Hippocampal formation (tissue), 2 donors: ENCODE measurements around the gene ELOA.
"Not testable (repeated sequence)": the region's sequence is repeated elsewhere in the genome, so short reads cannot be mapped to it uniquely, and the experiment has no call there.

Source experiments
- DNase-seq, 2 donors: peaks; one replicate each; lab custom pipeline; 2025; lab: John Stamatoyannopoulos, UW

ELOA gene

GRCh38 chr1:23784846-23785245 is 41.6 kb downstream of the ELOA start:
- no peak for DNase-seq

- DNase-seq: no peak
Measured at GRCh38 chr1:23787701-23788100, 44.4 kb downstream of the ELOA start.

GRCh38 chr1:23788695-23789094 is 45.4 kb downstream of the ELOA start:
- no peak for DNase-seq

DNA sequence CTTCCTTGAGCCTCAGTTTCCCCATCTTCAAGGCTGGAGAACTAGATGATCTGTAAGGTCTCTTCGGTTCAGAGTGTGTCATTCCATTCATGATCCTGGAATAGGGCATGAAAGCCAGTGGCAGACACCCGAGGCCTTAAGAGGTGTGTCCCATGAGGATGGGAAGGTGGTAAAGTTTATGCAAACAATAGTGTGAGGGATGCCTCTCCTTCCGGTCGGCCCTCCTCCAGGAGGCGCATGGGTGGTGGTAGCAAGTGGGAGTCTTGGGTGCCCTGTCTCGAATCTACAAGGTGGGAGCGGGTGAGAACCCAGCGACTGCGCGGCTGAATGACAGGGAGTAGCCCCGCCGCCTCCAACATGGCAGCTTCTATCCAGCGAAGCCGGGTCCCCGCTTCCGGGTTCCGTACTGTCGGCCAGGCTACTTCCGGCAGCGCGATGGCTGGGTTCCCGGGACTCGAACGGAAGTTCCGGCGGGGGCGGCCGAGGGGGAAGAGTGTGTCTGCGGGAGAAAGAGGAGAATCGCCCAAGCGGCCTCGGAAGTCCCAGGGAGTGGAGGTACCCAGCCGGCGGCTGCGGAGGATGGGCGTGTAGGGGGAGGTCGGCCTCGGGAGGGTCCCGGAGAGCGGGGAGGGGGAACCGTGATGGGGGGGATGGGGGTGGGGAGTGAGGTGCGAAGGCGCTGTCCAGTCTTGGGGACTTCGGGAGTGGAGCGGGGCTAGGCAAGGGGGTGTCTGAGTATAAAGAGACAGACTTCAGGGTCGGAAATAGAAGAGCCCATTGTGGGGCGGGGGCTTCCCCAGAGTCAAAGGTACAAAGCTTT is 47.6 kb downstream of the ELOA start, which contains the start of gene LYPLA2:
TSS of gene LYPLA2 (plus strand) at position 450 of the 820 bp plus-strand sequence. CDS start 1,538 bp downstream, outside the sequence.
- peak; percentile 91 to 94 for DNase-seq

DNA sequence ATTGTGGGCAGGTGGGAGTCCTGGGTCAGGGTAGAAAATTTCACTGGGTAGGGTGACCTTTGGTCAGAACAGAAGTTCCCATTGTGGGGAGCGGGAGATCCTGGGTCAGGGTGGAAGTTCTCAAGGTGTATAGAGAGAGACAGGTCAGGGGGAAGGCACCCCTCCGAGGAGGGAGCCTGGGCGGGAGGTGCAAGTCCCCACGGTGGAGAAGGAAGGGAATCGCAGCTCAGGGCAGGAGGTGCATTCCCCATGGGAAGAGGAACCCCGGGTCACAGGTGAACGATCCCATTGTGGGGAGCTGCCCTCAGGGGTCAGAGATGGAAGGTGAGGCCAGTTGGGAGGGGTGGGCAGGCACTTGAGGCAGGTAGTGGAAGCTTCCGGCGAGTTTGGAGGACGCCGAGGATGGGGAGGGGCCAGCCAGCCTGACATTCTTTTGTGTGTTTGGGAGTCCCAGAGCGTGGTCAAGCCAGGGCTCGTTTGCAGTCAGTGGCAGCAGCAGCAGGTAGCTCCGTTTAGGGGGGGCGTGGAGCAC is 48.3 kb downstream of the ELOA start:
- no peak for DNase-seq

DNA sequence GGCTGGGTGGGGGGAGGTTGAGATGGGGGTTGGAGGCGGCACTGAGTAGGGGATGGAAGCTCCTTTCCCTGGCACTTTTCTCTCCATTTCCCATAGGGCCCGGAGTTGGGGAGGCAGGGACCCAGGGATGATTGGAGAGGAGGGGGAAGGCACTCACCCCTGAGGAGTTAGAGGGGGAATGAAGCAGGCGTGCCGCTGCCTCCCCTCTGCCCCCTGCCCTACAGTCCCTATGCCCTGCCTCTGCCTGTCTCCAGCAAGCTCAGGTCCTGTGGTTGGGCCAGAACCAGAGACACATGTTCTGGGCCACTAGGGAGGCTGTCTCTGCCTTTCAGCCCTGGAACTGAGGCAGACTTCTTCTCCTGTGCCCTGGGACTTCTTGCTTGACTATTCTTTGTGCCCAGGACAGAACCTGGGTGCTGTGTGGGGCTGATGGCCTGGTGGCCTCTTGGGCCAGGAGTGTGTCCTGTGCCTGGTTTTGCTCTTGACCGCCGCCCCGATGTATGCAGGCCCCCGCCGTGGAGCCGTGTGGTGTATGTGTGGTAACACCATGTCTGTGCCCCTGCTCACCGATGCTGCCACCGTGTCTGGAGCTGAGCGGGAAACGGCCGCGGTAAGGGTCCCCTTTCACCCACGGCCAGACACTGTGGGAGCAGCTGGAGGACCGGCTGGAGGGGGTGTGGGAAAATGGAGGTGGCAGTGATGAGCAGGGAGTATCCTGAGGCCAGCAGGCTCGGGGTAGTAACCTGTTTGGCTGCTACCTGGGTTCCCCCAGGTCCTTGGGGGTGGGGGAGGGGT is 49.1 kb downstream of the ELOA start:
- no peak for DNase-seq

GRCh38 chr1:23793018-23793781 is 49.9 kb downstream of the ELOA start:
- DNase-seq: no peak

- DNase-seq: no peak
Measured at GRCh38 chr1:23793861-23794731, 50.8 kb downstream of the ELOA start.

- DNase-seq: not testable (repeated sequence)
Measured at GRCh38 chr1:23794732-23795182, 51.5 kb downstream of the ELOA start.

DNA sequence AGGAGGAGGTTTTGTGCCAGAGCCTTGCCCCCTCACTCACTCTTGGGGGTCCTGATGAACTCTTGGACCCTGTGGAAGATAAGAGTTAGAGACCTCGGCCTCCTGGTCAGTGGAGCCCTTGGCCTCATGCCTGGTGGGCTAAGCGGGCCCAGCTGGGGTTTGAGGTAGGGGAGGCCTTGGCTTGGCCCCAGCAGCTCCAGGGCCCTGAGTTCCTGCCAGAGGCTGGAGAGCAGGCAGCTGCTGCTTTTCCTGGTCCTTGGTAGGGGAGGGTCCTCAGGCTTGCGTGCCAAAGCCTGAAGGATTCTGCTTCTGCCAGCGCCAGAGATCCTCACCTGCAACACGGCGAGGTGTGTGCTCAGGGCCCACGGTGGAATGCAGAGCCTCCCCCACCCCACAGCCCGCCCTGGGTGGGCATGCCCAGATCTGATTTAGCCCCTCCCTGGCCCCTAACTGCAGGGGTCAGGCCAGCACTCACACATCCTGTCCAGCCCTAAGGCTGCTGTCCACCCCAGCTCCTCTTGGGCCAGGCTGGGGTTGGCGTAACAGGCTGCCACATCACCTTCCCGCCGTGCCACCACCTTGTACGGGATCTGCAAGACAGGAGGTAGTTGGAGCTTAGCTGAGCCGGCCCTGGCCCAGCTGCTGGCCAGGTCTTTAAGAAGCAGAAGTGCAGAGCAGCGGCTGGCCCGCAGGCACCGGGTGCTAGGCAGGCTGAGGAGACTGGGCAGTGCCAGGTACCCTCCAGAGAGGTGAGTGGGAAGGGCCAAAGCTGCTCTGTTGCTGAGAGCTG is 52.6 kb downstream of the ELOA start:
- DNase-seq: no peak

DNA sequence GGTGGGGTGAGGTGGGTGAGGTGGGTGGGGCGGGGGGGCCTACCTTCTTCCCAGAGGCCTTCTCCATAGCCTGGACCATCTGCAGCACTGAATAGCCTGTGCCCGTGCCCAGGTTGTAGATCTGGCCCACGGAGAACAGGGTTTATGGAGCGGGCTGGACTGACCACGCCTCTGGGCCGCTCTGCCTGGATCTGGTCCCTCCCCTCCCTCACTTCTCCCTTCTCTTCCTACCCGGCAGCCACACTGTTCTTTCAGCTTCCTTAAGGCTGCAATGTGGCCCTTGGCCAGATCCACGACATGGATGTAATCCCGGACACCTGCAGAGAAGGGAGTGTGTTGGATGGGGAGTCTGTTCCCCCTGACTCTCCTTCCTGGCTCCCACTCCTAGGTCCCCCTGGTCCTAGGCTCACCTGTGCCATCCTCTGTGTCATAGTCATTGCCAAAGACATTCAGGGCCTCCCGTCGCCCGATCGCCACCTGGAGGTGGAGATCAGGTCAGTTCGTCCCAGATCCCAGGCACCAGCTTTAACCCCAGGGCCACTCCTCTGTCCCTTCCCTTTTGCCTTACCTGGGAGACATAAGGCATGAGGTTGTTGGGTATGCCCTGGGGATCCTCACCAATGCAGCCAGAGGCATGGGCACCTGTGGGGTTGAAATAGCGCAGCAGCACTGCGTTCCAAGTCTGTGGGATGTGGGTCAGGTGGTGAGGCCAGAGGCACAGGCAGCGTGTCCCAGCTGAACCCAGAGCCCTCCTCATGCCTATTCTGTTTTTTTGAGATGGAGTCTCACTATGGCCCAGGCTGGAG is 53.4 kb downstream of the ELOA start:
- no peak for DNase-seq

DNA sequence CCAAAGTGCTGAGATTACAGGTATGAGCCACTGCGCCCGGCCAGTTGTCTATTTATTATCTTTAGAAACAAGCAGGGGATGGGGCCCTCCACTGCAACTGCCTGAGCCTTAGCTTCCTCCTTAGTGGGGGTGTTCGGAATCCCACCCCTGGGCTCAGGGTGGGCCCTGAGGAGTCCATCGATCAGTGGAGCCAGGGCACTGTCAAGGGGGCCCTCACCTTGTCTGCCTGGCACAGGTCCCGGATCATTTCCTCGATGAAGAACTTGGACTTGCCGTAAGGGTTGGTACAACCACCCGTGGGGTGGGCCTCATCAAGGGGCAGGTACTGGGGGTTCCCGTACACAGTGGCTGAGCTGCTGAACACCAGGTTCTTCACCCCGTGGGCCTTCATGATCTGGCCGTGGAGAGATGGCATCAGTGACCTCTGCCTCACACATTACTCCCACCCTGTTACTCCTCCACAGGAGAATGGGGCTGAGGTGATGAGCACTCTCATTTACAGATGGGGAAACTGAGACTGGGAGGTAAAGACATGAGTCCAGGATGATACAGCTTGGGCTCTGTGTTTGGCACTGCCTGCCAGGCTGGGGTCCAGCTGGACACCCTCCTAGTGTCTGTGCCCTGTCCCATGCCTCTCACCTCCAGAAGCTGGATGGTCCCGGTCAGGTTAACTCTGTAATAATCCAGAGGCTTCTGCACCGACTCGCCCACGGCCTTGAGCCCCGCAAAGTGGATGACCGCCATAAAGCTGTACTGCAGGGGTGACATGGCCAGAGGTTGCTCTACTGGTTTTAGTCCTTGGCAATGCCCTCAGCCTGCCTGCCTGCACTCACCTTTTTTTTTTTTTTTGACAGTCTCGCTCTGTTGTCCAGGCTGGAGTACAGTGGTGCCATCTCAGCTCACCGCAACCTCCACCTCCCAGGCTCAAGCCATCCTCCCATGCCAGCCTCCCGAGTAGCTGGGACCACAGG is 54.5 kb downstream of the ELOA start:
- no peak for DNase-seq

- no peak for DNase-seq
Measured at GRCh38 chr1:23798662-23799142, 55.4 kb downstream of the ELOA start.

- DNase-seq: no peak
Measured at GRCh38 chr1:23799255-23799569, 55.9 kb downstream of the ELOA start.

GRCh38 chr1:23799570-23800399 is 56.5 kb downstream of the ELOA start:
- DNase-seq: peak in 1 of 2 donors; percentile 10

DNA sequence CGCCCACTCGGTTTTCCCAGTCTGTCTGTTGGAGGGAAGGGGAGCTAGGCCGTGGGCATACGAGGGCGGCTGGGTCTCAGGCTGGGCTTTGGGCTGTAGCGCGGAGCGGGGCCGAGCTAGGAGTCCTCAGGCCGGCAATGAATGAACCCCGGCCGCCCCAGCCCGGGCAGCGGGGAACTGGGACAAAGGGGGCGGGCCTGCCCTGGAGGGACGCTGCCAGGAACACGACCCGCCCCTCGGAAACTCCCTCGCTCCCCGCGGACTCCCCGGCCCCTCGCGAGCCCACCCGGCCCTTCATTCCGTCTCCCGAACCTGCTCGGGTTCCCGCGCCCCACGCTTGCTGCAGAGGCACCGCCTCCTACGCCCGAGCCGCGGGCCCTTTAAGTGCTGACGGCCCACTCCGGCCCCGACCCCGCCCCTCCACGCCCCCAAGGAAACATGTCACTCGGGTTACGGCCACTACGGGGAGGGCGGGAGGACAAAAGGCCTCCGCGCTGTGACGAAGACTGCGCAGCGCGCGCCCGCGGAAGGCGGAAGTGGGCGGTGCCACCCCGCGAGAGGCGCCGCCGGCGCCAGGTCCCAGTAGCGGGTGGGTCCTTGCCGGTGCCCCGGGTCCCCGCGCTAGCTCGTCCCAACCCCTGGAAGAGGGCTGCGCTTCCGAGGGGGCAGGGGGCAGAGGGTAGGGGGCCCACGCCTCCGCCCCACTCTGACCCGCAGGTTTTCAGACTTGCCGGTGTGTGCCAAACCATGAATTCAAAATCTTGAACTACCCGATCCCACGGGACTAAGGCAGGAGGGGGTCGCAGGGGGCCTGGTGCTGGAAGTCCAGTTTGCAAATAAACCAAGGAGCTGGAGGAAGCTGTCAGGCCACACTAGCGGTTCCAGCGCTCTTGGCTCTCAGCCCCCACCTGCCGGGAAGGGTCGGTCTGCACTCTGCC is 57.4 kb downstream of the ELOA start, which contains the start of gene GALE:
TSS of gene GALE (minus strand) at position 355 of the 938 bp plus-strand sequence. CDS start 1,747 bp downstream, outside the sequence.
- peak; percentile 91 to 94 for DNase-seq
